IMR-90 (cell line): ENCODE results near the gene LDB2. TPM values are rescaled to one million over a fixed set of nuclear protein-coding genes. Genes with fewer than 3 reads are reported as not detected.

Source experiments
- ATAC-seq: fragments of 200-7000 bp; cut with Tn5 transposase; 2 replicates; pipeline ENCODE4 v1.9.1; 2020; ENCODE audit warnings: low read depth, mild to moderate bottlenecking, moderate library complexity
- BruUV-seq: library from RNA; stranded (reverse); fragments of 400-500 nt; replicated peaks from 2 replicates; lab custom pipeline; 2021; lab: Mats Ljungman, UMichigan
- CTCF ChIA-PET: fragments of 300-600 bp; formaldehyde crosslinking; extraction: SDS; loops from one replicate; lab custom pipeline; 2021; ENCODE audit warnings: antibody characterized with exemption; lab: Yijun Ruan, JAX
- POLR2A ChIA-PET: fragments of 300-600 bp; sonication (Branson Sonifier 250); formaldehyde crosslinking; loops from one replicate; lab custom pipeline; 2022; ENCODE audit warnings: antibody characterized with exemption; ENCODE audit not compliant: unreplicated experiment; lab: Charles Lee
- DNase-seq: peaks from one replicate; pipeline ENCODE4 v3.0.0; 2013
- H2AFZ ChIP-seq: replicated peaks from 2 replicates; pipeline ENCODE3; 2013; ENCODE audit warnings: low read length, mild to moderate bottlenecking; ENCODE audit not compliant: poor library complexity
- H2AK5ac ChIP-seq: 2 replicates; pipeline ENCODE4 v1.6.1; 2013; ENCODE audit warnings: low read depth, low read length, inconsistent platforms
- H2AK9ac ChIP-seq: replicated peaks from 2 replicates; pipeline ENCODE3; 2013; ENCODE audit warnings: mild to moderate bottlenecking, low read depth, low read length, moderate library complexity; ENCODE audit not compliant: poor library complexity
- H2BK120ac ChIP-seq: 2 replicates; pipeline ENCODE4 v1.6.1; 2013; ENCODE audit warnings: low read depth, low read length, inconsistent platforms
- H2BK15ac ChIP-seq: 3 replicates; pipeline ENCODE4 v1.6.1; 2013; ENCODE audit warnings: low read depth, low read length, inconsistent platforms
- H2BK20ac ChIP-seq: 2 replicates; pipeline ENCODE4 v1.6.1; 2013; ENCODE audit warnings: low read depth, mild to moderate bottlenecking, inconsistent platforms, low read length, moderate library complexity
- H2BK5ac ChIP-seq: 2 replicates; pipeline ENCODE4 v1.6.1; 2013; ENCODE audit warnings: mild to moderate bottlenecking, low read depth, low read length, inconsistent platforms; ENCODE audit not compliant: poor library complexity, severe bottlenecking
- H3K14ac ChIP-seq: replicated peaks from 2 replicates; pipeline ENCODE4 v1.6.1; 2013; ENCODE audit warnings: low read depth, low read length, inconsistent platforms
- H3K18ac ChIP-seq: 2 replicates; pipeline ENCODE4 v1.6.1; 2013; ENCODE audit warnings: low read depth, low read length, control low read depth
- H3K23ac ChIP-seq: 2 replicates; pipeline ENCODE4 v1.6.1; 2013; ENCODE audit warnings: low read depth, low read length, inconsistent platforms
- H3K27ac ChIP-seq: 2 replicates; pipeline ENCODE4 v1.5.1; 2013; ENCODE audit warnings: mild to moderate bottlenecking, control low read depth, low read length; ENCODE audit not compliant: insufficient read depth
- H3K27me3 ChIP-seq: 2 replicates; pipeline ENCODE4 v1.6.1; 2013; ENCODE audit warnings: low read length; ENCODE audit not compliant: control insufficient read depth, insufficient read depth
- H3K36me3 ChIP-seq: 2 replicates; pipeline ENCODE4 v1.6.1; 2013; ENCODE audit warnings: low read length, mixed read lengths; ENCODE audit not compliant: control insufficient read depth, insufficient read depth
- H3K4ac ChIP-seq: 2 replicates; pipeline ENCODE4 v1.6.1; 2013; ENCODE audit warnings: low read depth, low read length, inconsistent platforms
- H3K4me1 ChIP-seq: 2 replicates; pipeline ENCODE4 v1.6.1; 2013; ENCODE audit warnings: low read length, mixed read lengths; ENCODE audit not compliant: control insufficient read depth, insufficient read depth
- H3K4me2 ChIP-seq: 2 replicates; pipeline ENCODE4 v1.6.1; 2013; ENCODE audit warnings: low read depth, mild to moderate bottlenecking, control low read depth, low read length, moderate library complexity
- H3K4me3 ChIP-seq: 2 replicates; pipeline ENCODE4 v1.5.1; 2013; ENCODE audit warnings: low read depth, mild to moderate bottlenecking, control low read depth, low read length, moderate library complexity; ENCODE audit not compliant: insufficient read depth
- H3K56ac ChIP-seq: 2 replicates; pipeline ENCODE4 v1.6.1; 2013; ENCODE audit warnings: low read length, inconsistent platforms; ENCODE audit not compliant: insufficient read depth; ENCODE audit errors: extremely low read depth
- H3K79me1 ChIP-seq, 2 experiments: 2 replicates each; pipeline ENCODE4 v1.6.1; 2013; ENCODE audit warnings: low read length in 2 of 2, inconsistent platforms in 1 of 2, low read depth in 1 of 2
- H3K9ac ChIP-seq: 2 replicates; pipeline ENCODE4 v1.6.1; 2013; ENCODE audit warnings: low read depth, low read length, control low read depth
- H3K9me1 ChIP-seq: 2 replicates; pipeline ENCODE4 v1.6.1; 2013; ENCODE audit warnings: low read length, inconsistent platforms; ENCODE audit not compliant: insufficient read depth
- H3K9me3 ChIP-seq: 2 replicates; pipeline ENCODE4 v1.6.1; 2013; ENCODE audit warnings: low read length; ENCODE audit not compliant: control insufficient read depth, insufficient read depth
- H4K20me1 ChIP-seq: 2 replicates; pipeline ENCODE4 v1.6.1; 2013; ENCODE audit warnings: low read length, inconsistent platforms; ENCODE audit not compliant: insufficient read depth
- H4K5ac ChIP-seq: 2 replicates; pipeline ENCODE4 v1.6.1; 2013; ENCODE audit warnings: mild to moderate bottlenecking, low read depth, low read length, control low read depth
- H4K8ac ChIP-seq, 2 experiments: 2 replicates each; pipeline ENCODE4 v1.6.1; 2013; ENCODE audit warnings: low read depth in 2 of 2, low read length in 2 of 2, control low read depth in 1 of 2, inconsistent platforms in 1 of 2
- H4K91ac ChIP-seq: 2 replicates; pipeline ENCODE4 v1.6.1; 2013; ENCODE audit warnings: low read depth, low read length, inconsistent platforms; ENCODE audit not compliant: insufficient read depth
- CEBPB ChIP-seq: IDR thresholded peaks from 2 replicates; pipeline ENCODE4 v1.6.1; 2012; ENCODE audit warnings: low read depth, low read length, improper control_type of control experiment
- CTCF ChIP-seq: conservative IDR thresholded peaks from 2 replicates; pipeline ENCODE4 v1.5.1; 2012; ENCODE audit warnings: mild to moderate bottlenecking, low read depth, low read length, improper control_type of control experiment
- FOS ChIP-seq: fragments of 150-350 bp; IDR thresholded peaks from 2 replicates; pipeline ENCODE4 v1.6.1; 2016; ENCODE audit warnings: low read depth, low read length
- MAFK ChIP-seq: IDR thresholded peaks from 2 replicates; pipeline ENCODE4 v1.6.1; 2012; ENCODE audit warnings: low read depth, low read length, improper control_type of control experiment
- MAZ ChIP-seq: IDR thresholded peaks from 2 replicates; pipeline ENCODE4 v1.6.1; 2012; ENCODE audit warnings: low read depth, mild to moderate bottlenecking, low read length, improper control_type of control experiment, moderate library complexity, borderline replicate concordance
- NFE2L2 ChIP-seq: fragments of 150-350 bp; IDR thresholded peaks from 2 replicates; pipeline ENCODE4 v1.6.1; 2016; ENCODE audit warnings: low read depth, mild to moderate bottlenecking, low read length
- POLR2A ChIP-seq: IDR thresholded peaks from 2 replicates; pipeline ENCODE4 v1.6.1; 2012; ENCODE audit warnings: mild to moderate bottlenecking, low read depth, low read length
- RAD21 ChIP-seq: IDR thresholded peaks from 2 replicates; pipeline ENCODE4 v1.6.1; 2012; ENCODE audit warnings: low read length, improper control_type of control experiment
- RCOR1 ChIP-seq: IDR thresholded peaks from 2 replicates; pipeline ENCODE4 v1.6.1; 2012; ENCODE audit warnings: mild to moderate bottlenecking, low read length, improper control_type of control experiment; ENCODE audit not compliant: insufficient replicate concordance
- SMC3 ChIP-seq: fragments of 150-350 bp; IDR thresholded peaks from 2 replicates; pipeline ENCODE4 v1.6.1; 2016; ENCODE audit warnings: low read depth, mild to moderate bottlenecking, antibody characterized with exemption, low read length, moderate library complexity
- USF2 ChIP-seq: fragments of 150-350 bp; IDR thresholded peaks from 2 replicates; pipeline ENCODE4 v1.6.1; 2017; ENCODE audit warnings: mild to moderate bottlenecking, antibody characterized with exemption, low read length, low read depth
- WGBS, 2 experiments: methylation state at CpG; one replicate each; pipeline versions ENCODE4 v1.1.5 to v1.1.7; 2013; ENCODE audit warnings: missing lambda C conversion rate in 2 of 2; ENCODE audit not compliant: insufficient read length in 1 of 2; ENCODE audit errors: extremely low coverage in 2 of 2; 5-methylcytosine and 5-hydroxymethylcytosine counted together
- dilution Hi-C: fragments of 300-500 bp; cut with HindIII; formaldehyde crosslinking; loops from one replicate; pipeline ENCODE4 v1.14.3; 2018; ENCODE audit warnings: low sequenced_read_pairs; ENCODE audit not compliant: unreplicated experiment
- in situ Hi-C: fragments of 300-500 bp; cut with MboI; formaldehyde crosslinking; loops from 3 replicates; pipeline ENCODE4 v1.14.3; 2019; ENCODE audit warnings: low sequenced_read_pairs, inconsistent platforms, mixed read lengths
- intact Hi-C: fragments of 100-400 bp; cut with micrococcal nuclease; formaldehyde crosslinking; loops from 2 replicates; pipeline ENCODE4 v1.10.0; 2022
- polyA plus RNA-seq, 3 experiments: library from polyadenylated mRNA; depleted of rRNA; stranded (reverse); fragments of >200 nt; gene quantifications; 2 replicates each; pipeline ENCODE4 v1.2.3, GENCODE V29; 2012; ENCODE audit warnings: low replicate concordance in 1 of 3
- total RNA-seq: library from RNA; depleted of rRNA; stranded (reverse); fragments of >200 nt; gene quantifications from 2 replicates; pipeline ENCODE4 v1.2.3, GENCODE V29; 2012

LDB2 gene
- total and polyA plus RNA-seq, 2 of the 4 experiments (the other 2 are of a cell fraction), result 67.9 to 116 TPM

GRCh38 chr4:16686195-16686594, 212.2 kb downstream of the LDB2 start:
- Histone ChIP-seq H3K4me2 (peak overlapping the region; percentile 62; the same call in 1 of the 2 replicates), H4K20me1 (no peaks in the 10 kb centered on the region), H2BK120ac (peak overlapping the region; percentile 91), H2BK5ac (peak overlapping the region; percentile 95), H3K9me3 (peaks cover 6% of the 10 kb centered on the region), H3K4me3 (no peak overlapping the region), H3K79me1 (peaks cover 0 to 6% of the 10 kb centered on the region in 2 experiments; a peak in 2 of 4 replicates), H2AFZ (no peak overlapping the region), H2AK5ac (peak overlapping the region; percentile 65), H2BK20ac (peak overlapping the region; percentile 97), H3K56ac (peak overlapping the region; percentile 60; the same call in 1 of the 2 replicates), H2AK9ac (no peak overlapping the region), H4K5ac (peak overlapping the region; percentile 90), H2BK15ac (peak overlapping the region; percentile 97), H3K14ac (peak overlapping the region; percentile 81), H3K9ac (peak overlapping the region; percentile 8; the same call in 1 of the 2 replicates), H3K4ac (peak overlapping the region; percentile 88), H3K36me3 (no peaks in the 10 kb centered on the region), H3K4me1 (peaks cover 20% of the 10 kb centered on the region), H3K18ac (peak overlapping the region; percentile 93), H3K27ac (peak overlapping the region; percentile 91; the same call in 1 of the 2 replicates), H3K23ac (peak overlapping the region; percentile 92), H4K8ac (peak overlapping the region; percentile 17 to 76; a peak in 3 of 4 replicates), H3K27me3 (no peaks in the 10 kb centered on the region), H4K91ac (peak overlapping the region; percentile 86), H3K9me1 (peaks cover 13% of the 10 kb centered on the region; the same call in 1 of the 2 replicates)
- DNase-seq, result peak; percentile 97
- peak; percentile 88 for ATAC-seq
- intact Hi-C loops, result loop anchor here (2.0 to 5.0 kb wide), 2 partner anchors 59 to 154 kb away; no protein-coding TSS in a partner anchor
- no CpG with 5 or more reads among the region's 2 CpGs for WGBS, 2 experiments
- dilution Hi-C loops, result no loop called here
- TF ChIP-seq RAD21, result no peak
- peak; percentile 33; the same call in 1 of the 2 replicates for TF ChIP-seq MAFK
- no peak for TF ChIP-seq RCOR1
- TF ChIP-seq POLR2A, result peak; percentile 39; the same call in 1 of the 2 replicates
- no peak for TF ChIP-seq CTCF
- peak; percentile 95 for TF ChIP-seq CEBPB
- TF ChIP-seq SMC3, result no peak
- peak; percentile 68; the same call in 1 of the 2 replicates for TF ChIP-seq FOS
- no peak for TF ChIP-seq USF2
- no peak for TF ChIP-seq MAZ
- peak; percentile 53; the same call in 1 of the 2 replicates for TF ChIP-seq NFE2L2
- CTCF ChIA-PET, result interaction anchor here (0.8 kb wide), 1 partner anchor 11 kb away, joined by 3 read pairs; no protein-coding TSS in a partner anchor
- POLR2A ChIA-PET, result no interaction called here
- no TSS peak for BruUV-seq
- in situ Hi-C loops, result no loop called here
